Lower leg skin (tissue), 4 donors: ENCODE results near the gene CYP27A1. TPM values are rescaled to one million over a fixed set of nuclear protein-coding genes. Genes with fewer than 3 reads are reported as not detected.
"Not testable (repeated sequence)": the region's sequence is repeated elsewhere in the genome, so short reads cannot be mapped to it uniquely, and the experiment has no call there.

Experiments used
- DNase-seq, 2 donors: peaks; one replicate each; pipeline ENCODE4 v3.0.0-alpha.2; 2019; ENCODE audit warnings: low spot score in 2 of 2
- H3K4me3 ChIP-seq: fragments of 200-600 bp; sonication (generic); 2 replicates; pipeline ENCODE4 v1.5.1; 2017; ENCODE audit warnings: mild to moderate bottlenecking, low read depth; ENCODE audit not compliant: poor library complexity, severe bottlenecking
- POLR2A ChIP-seq, 2 donors: fragments of 450-650 bp; IDR thresholded peaks; one replicate each; pipeline ENCODE4 v1.6.1; 2016 to 2017; ENCODE audit warnings: antibody characterized with exemption in 2 of 2, mild to moderate bottlenecking in 1 of 2, moderate library complexity in 1 of 2
- WGBS, 2 donors: methylation state at CpG; one replicate each; pipeline ENCODE4 v1.1.5; 2018; 5-methylcytosine and 5-hydroxymethylcytosine counted together
- intact Hi-C: fragments of 100-400 bp; cut with DNase I; formaldehyde crosslinking; loops from one replicate; pipeline ENCODE4 v1.15.0; 2023; ENCODE audit warnings: low total_unique reads
- total RNA-seq, 4 donors: library from RNA; depleted of rRNA; stranded (reverse); fragments of >200 nt; gene quantifications; one replicate each; pipeline ENCODE4 v1.1.0, GENCODE V29; 2016
- TF ChIP-seq, protein P1 (sequence below), 3 donors: fragments of 450-650 bp; IDR thresholded peaks; one replicate each; pipeline ENCODE4 v1.5.1; 2016; ENCODE audit warnings: antibody characterized with exemption in 3 of 3, mild to moderate bottlenecking in 3 of 3, moderate library complexity in 2 of 3

The CYP27A1 gene
- total RNA-seq, 4 donors from 2014 or later = 12.9 to 35.2 (median 21.8) TPM

DNA sequence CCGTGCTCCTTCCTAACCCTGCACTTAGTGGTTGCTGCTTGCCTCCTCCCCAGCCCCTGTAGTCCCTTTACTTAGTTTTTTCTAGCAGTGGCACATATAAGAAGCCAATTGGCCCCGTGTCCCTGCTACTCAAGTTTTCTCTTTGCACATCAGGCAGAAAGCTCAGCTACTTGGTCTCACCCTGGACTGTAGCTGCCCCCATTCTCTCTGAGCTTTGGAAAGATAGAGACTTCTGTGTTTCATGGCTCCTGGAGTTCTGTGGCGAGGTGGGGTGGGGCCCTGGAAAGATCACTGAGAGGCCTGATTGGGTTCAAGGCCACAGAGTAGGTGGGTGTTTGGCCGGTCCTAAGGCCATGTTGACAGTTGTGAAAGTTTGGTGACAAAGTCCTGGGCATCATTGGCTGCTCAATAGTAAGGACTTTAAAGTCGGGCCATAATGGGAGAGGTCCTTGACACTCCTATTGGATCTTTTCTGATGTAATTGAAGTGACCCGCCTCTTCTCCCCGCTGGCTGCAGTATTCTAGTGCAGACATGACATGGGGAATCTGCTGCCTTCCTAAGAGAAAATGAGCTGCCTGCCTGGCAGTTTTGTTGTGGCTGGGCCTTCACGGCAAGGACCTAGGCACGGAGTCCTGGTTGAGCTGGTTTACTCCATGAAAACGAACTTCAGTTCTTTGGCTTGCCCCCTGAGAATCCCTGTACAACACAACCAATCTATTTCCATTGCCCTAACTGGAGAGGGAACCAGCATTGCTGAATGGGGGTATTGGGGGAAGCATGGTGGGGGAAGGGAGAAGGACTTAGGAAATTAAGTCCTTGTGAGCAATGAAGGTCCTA, 26.2 kb upstream of the CYP27A1 start:
- DNase-seq = no peak
- 92 to 96% methylated on average over 10 of the region's 10 CpGs for WGBS, 2 donors

DNA sequence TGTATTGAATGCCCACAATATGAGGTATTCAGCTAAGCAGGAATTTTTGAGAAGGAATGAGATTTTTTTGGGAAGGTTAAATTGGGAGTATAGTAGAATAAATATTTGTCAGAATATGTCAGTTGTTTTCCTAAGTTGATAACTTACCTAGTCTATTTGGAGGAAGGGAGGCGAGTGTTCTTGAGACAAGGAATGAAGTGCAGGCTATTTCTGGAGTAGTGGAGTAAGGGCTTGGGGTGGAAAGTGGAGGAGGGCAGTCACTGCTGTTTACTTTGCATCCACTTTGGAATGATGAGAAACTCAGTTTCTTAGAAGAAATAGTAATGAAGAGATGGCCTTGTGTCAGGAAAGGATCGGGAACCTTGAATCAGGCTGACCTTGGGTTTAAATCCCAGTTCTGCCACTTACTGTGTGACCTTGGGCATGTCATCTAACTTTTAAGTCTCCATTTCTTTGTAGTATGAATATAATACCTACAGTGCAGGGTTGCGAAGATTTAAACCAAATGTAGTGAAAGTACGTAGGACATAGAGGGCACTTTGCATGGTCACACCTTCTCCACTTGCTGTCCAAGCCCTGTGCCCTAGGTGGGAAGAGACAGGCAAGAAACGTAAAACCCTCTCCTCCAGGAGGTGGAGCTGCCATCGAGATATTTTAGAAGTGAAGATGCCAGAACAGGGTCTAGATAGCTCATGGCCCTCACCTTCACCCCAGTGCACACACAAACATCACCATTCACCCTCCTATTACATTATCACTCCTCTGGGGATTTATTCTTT, 25.2 kb upstream of the CYP27A1 start:
- TF ChIP-seq POLR2A (IDR thresholded peaks at IDR 0.05) = no peak
- TF ChIP-seq, protein P1, sequence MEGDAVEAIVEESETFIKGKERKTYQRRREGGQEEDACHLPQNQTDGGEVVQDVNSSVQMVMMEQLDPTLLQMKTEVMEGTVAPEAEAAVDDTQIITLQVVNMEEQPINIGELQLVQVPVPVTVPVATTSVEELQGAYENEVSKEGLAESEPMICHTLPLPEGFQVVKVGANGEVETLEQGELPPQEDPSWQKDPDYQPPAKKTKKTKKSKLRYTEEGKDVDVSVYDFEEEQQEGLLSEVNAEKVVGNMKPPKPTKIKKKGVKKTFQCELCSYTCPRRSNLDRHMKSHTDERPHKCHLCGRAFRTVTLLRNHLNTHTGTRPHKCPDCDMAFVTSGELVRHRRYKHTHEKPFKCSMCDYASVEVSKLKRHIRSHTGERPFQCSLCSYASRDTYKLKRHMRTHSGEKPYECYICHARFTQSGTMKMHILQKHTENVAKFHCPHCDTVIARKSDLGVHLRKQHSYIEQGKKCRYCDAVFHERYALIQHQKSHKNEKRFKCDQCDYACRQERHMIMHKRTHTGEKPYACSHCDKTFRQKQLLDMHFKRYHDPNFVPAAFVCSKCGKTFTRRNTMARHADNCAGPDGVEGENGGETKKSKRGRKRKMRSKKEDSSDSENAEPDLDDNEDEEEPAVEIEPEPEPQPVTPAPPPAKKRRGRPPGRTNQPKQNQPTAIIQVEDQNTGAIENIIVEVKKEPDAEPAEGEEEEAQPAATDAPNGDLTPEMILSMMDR (IDR thresholded peaks at IDR 0.05) = no peak
- peak in 1 of 2 donors; percentile 3 for DNase-seq
- WGBS, 2 donors = 86 to 89% methylated on average over 6 of the region's 6 CpGs
- intact Hi-C loops = no loop called here
- no peak overlapping the region for H3K4me3 ChIP-seq

More for the DNA sequence above, 26.2 kb upstream of the CYP27A1 start:
- no peak overlapping the region for H3K4me3 ChIP-seq
- intact Hi-C loops = no loop called here
- TF ChIP-seq, protein P1 (IDR thresholded peaks at IDR 0.05) = peak in 1 of 3 donors; percentile 46
- TF ChIP-seq POLR2A (IDR thresholded peaks at IDR 0.05) = no peak

DNA sequence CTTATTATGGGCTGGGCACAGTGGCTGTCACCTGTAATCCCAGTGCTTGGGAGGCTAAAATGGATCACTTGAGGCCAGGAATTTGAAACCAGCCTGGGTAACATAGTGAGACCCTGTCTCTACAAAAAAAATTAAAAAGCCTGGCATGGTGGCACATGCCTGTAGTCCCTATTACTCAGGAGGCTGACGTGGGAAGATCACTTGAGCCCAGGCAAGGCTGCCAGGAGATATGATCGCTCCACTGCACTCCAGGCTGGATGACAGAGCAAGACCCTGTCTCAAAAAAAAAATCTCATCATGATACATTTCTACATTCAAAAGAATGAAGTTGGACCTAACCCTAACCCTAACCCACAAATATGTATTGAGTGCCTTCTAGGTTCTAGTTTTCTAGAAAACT, 20.2 kb upstream of the CYP27A1 start:
- intact Hi-C loops = no loop called here

DNA sequence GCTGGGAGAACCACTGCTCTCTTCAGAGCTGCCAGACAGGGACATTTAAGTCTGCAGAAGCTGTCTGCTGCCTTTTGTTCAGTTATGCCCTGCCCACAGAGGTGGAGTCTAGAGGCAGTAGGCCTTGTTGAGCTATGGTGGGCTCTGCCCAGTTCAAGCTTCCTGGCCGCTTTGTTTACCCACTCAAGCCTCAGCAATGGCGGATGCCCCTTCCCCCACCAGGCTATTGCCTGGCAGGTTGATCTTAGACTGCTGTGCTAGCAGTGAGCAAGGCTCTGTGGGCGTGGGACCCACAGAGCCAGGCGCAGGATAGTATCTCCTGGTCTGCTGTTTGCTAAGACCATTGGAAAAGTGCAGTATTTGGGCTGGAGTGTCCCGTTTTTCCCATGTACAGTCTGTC, 9.2 kb upstream of the CYP27A1 start:
- DNase-seq, intact Hi-C loops, H3K4me3 ChIP-seq: not testable (repeated sequence)
- WGBS, 2 donors = 92 to 94% methylated on average over 5 of the region's 5 CpGs

More for the DNA sequence above, 20.2 kb upstream of the CYP27A1 start:
- WGBS, 2 donors = 76 to 87% methylated on average over 2 of the region's 2 CpGs
- no peak overlapping the region for H3K4me3 ChIP-seq
- TF ChIP-seq, protein P1 (IDR thresholded peaks at IDR 0.05) = no peak
- no peak for TF ChIP-seq POLR2A (IDR thresholded peaks at IDR 0.05)
- DNase-seq = peak in 1 of 2 donors; percentile 5

DNA sequence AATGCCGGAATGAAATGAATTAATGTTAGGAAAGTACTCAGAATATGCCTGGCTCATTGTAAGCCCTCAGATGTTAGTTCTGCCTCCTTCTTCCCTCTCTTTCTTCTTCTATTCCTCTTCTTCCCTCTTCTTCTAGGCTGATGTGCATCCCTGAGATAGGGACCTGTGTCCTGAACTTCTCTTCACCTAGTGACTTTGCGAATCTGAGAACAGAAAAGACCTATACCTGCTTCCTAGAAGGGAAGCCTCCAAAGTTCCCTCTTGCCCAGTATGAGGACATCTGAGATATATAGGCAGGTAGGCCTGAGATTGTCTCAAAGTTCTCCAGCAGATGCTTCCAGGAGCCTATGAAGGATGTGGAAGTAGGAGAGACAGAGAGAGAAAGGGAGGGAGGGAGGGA, 8.1 kb upstream of the CYP27A1 start:
- 95 to 97% methylated on average over 2 of the region's 2 CpGs for WGBS, 2 donors

More for the DNA sequence above, 8.1 kb upstream of the CYP27A1 start:
- TF ChIP-seq, protein P1 (IDR thresholded peaks at IDR 0.05) = no peak
- TF ChIP-seq POLR2A (IDR thresholded peaks at IDR 0.05) = no peak
- intact Hi-C loops = no loop called here
- DNase-seq = no peak
- no peak overlapping the region for H3K4me3 ChIP-seq
